Measurements from ENCODE around the gene CBY3. TPM values are rescaled to one million over a fixed set of nuclear protein-coding genes. Genes with fewer than 3 reads are reported as not detected.

Gene CBY3
- total and polyA plus RNA-seq, 2 of the 13 experiments (the other 11 are each of a cell fraction or from before 2014, with no cell fraction given): not detected

DNA sequence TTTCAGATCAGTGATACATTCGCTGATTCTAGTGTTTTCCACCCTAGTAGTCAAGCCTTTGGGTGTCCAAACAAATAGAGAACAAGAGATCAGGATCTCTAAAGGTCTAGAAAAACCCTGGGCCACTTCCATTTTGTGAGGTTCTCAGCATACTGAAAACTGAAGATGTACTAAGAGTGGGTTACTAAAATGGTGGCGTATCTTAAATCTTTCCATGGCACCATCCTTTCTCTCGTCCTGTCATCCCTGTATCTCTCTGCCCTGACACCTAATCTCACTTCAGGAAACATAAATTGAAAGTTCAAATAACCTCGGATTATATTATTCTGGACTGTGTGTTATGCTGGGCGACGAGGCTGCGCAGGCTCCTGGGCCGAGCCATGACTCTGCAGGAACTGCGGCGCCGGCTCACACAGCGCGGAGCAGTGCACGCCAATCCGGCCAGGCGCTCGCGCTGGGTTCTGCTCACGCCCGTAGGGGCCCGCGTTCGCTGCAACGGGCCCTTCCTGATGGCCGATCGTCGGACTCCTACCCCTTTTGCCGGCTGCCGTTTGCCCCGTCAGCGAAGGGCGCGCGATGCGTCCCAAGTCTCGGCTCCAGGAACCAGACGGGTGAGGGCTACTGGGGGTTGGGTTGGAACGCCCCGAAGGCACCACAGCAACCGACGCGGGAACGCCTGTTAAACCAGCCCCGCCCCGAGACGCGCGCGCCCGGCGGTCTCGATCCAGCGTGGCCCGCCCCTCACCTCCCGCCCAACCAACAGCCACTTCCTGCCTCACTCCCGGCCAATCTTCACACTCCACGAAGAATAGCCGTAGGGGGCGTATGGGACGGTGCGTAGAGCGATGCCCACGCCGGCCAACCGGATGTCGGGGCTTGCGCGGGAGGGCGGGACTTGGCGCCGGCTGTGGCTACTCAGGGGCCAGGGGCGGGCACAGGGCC lies 17.4 kb upstream of the CBY3 start (continued):
- TF ChIP-seq, protein P1, sequence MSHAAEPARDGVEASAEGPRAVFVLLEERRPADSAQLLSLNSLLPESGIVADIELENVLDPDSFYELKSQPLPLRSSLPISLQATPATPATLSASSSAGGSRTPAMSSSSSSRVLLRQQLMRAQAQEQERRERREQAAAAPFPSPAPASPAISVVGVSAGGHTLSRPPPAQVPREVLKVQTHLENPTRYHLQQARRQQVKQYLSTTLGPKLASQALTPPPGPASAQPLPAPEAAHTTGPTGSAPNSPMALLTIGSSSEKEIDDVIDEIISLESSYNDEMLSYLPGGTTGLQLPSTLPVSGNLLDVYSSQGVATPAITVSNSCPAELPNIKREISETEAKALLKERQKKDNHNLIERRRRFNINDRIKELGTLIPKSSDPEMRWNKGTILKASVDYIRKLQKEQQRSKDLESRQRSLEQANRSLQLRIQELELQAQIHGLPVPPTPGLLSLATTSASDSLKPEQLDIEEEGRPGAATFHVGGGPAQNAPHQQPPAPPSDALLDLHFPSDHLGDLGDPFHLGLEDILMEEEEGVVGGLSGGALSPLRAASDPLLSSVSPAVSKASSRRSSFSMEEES (CRISPR knock-in tag; IDR thresholded peaks at IDR 0.05): no peak
- TF ChIP-seq, protein P2, sequence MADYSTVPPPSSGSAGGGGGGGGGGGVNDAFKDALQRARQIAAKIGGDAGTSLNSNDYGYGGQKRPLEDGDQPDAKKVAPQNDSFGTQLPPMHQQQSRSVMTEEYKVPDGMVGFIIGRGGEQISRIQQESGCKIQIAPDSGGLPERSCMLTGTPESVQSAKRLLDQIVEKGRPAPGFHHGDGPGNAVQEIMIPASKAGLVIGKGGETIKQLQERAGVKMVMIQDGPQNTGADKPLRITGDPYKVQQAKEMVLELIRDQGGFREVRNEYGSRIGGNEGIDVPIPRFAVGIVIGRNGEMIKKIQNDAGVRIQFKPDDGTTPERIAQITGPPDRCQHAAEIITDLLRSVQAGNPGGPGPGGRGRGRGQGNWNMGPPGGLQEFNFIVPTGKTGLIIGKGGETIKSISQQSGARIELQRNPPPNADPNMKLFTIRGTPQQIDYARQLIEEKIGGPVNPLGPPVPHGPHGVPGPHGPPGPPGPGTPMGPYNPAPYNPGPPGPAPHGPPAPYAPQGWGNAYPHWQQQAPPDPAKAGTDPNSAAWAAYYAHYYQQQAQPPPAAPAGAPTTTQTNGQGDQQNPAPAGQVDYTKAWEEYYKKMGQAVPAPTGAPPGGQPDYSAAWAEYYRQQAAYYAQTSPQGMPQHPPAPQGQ (CRISPR knock-in tag; IDR thresholded peaks at IDR 0.05; ENCODE audit: borderline replicate concordance): no peak
- TF ChIP-seq ZNF136 (CRISPR knock-in tag; IDR thresholded peaks at IDR 0.05; ENCODE audit: low read depth) (0 out of 2 replicates have a peak, but pooled peaks have one; percentile 28), ZNF326 (CRISPR knock-in tag; IDR thresholded peaks at IDR 0.05; ENCODE audit: borderline replicate concordance) (no peak), CHD2 (IDR thresholded peaks at IDR 0.05; ENCODE audit: low read depth, low read length) (peak; percentile 73), ZNF570 (CRISPR knock-in tag; IDR thresholded peaks at IDR 0.05; ENCODE audit: borderline replicate concordance) (no peak), ZNF44 (CRISPR knock-in tag; IDR thresholded peaks at IDR 0.05) (no peak), PCBP2 (optimal IDR thresholded peaks at IDR 0.05; ENCODE audit: low read depth, low read length, poor library complexity, severe bottlenecking) (no peak), IKZF1 (IDR thresholded peaks at IDR 0.05) (no peak), ZNF772 (CRISPR knock-in tag; IDR thresholded peaks at IDR 0.05) (peak; percentile 80; the same call in 1 of the 2 replicates), KDM6A (CRISPR knock-in tag; IDR thresholded peaks at IDR 0.05; ENCODE audit: low read depth) (no peak), KAT8 (CRISPR knock-in tag; IDR thresholded peaks at IDR 0.05) (peak; percentile 61; the same call in 1 of the 2 replicates), ZNF430 (CRISPR knock-in tag; IDR thresholded peaks at IDR 0.05) (no peak), MED13 (CRISPR knock-in tag; IDR thresholded peaks at IDR 0.05) (no peak), ONECUT2 (CRISPR knock-in tag; IDR thresholded peaks at IDR 0.05) (no peak)
- TF ChIP-seq, protein P3, sequence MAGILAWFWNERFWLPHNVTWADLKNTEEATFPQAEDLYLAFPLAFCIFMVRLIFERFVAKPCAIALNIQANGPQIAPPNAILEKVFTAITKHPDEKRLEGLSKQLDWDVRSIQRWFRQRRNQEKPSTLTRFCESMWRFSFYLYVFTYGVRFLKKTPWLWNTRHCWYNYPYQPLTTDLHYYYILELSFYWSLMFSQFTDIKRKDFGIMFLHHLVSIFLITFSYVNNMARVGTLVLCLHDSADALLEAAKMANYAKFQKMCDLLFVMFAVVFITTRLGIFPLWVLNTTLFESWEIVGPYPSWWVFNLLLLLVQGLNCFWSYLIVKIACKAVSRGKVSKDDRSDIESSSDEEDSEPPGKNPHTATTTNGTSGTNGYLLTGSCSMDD (CRISPR knock-in tag; IDR thresholded peaks at IDR 0.05): no peak
- TF ChIP-seq, protein P4, sequence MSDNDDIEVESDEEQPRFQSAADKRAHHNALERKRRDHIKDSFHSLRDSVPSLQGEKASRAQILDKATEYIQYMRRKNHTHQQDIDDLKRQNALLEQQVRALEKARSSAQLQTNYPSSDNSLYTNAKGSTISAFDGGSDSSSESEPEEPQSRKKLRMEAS (IDR thresholded peaks at IDR 0.05): no peak
- TF ChIP-seq, protein P5, sequence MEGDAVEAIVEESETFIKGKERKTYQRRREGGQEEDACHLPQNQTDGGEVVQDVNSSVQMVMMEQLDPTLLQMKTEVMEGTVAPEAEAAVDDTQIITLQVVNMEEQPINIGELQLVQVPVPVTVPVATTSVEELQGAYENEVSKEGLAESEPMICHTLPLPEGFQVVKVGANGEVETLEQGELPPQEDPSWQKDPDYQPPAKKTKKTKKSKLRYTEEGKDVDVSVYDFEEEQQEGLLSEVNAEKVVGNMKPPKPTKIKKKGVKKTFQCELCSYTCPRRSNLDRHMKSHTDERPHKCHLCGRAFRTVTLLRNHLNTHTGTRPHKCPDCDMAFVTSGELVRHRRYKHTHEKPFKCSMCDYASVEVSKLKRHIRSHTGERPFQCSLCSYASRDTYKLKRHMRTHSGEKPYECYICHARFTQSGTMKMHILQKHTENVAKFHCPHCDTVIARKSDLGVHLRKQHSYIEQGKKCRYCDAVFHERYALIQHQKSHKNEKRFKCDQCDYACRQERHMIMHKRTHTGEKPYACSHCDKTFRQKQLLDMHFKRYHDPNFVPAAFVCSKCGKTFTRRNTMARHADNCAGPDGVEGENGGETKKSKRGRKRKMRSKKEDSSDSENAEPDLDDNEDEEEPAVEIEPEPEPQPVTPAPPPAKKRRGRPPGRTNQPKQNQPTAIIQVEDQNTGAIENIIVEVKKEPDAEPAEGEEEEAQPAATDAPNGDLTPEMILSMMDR (CRISPR knock-in tag; IDR thresholded peaks at IDR 0.05): 0 out of 2 replicates have a peak, but pooled peaks have one; percentile 11
- TF ChIP-seq, protein P6, sequence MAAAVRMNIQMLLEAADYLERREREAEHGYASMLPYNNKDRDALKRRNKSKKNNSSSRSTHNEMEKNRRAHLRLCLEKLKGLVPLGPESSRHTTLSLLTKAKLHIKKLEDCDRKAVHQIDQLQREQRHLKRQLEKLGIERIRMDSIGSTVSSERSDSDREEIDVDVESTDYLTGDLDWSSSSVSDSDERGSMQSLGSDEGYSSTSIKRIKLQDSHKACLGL (CRISPR knock-in tag; IDR thresholded peaks at IDR 0.05): no peak; the same call in 1 of the 2 replicates
- TF ChIP-seq, protein P7, sequence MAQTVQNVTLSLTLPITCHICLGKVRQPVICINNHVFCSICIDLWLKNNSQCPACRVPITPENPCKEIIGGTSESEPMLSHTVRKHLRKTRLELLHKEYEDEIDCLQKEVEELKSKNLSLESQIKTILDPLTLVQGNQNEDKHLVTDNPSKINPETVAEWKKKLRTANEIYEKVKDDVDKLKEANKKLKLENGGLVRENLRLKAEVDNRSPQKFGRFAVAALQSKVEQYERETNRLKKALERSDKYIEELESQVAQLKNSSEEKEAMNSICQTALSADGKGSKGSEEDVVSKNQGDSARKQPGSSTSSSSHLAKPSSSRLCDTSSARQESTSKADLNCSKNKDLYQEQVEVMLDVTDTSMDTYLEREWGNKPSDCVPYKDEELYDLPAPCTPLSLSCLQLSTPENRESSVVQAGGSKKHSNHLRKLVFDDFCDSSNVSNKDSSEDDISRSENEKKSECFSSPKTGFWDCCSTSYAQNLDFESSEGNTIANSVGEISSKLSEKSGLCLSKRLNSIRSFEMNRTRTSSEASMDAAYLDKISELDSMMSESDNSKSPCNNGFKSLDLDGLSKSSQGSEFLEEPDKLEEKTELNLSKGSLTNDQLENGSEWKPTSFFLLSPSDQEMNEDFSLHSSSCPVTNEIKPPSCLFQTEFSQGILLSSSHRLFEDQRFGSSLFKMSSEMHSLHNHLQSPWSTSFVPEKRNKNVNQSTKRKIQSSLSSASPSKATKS (CRISPR knock-in tag; IDR thresholded peaks at IDR 0.05): no peak

Measured in HepG2 (cell line).